BE2C (cell line): ENCODE data around the gene CPNE1.

ENCODE experiments used
- DNase-seq: peaks from one replicate; pipeline ENCODE4 v3.0.0-alpha.2; 2020
- H3K27me3 ChIP-seq: fragments of 250-450 bp; sonication (Bioruptor Pico); 2 replicates; pipeline ENCODE4 v1.5.1; 2020; ENCODE audit warnings: mild to moderate bottlenecking
- H3K36me3 ChIP-seq: fragments of 250-450 bp; sonication (Bioruptor Pico); 2 replicates; pipeline ENCODE4 v1.5.1; 2020; ENCODE audit warnings: mild to moderate bottlenecking
- H3K4me1 ChIP-seq: fragments of 250-450 bp; sonication (Bioruptor Pico); 2 replicates; pipeline ENCODE4 v1.5.1; 2020
- H3K4me3 ChIP-seq: 2 replicates; pipeline ENCODE4 v1.5.1; 2011; ENCODE audit warnings: low read depth, low read length
- H3K9me3 ChIP-seq: fragments of 250-450 bp; sonication (Bioruptor Pico); 2 replicates; pipeline ENCODE4 v1.5.1; 2020
- TF ChIP-seq, protein P1 (sequence below): IDR thresholded peaks from 2 replicates; pipeline ENCODE4 v1.5.1; 2012; ENCODE audit warnings: mild to moderate bottlenecking, low read depth, low read length

Gene CPNE1

DNA sequence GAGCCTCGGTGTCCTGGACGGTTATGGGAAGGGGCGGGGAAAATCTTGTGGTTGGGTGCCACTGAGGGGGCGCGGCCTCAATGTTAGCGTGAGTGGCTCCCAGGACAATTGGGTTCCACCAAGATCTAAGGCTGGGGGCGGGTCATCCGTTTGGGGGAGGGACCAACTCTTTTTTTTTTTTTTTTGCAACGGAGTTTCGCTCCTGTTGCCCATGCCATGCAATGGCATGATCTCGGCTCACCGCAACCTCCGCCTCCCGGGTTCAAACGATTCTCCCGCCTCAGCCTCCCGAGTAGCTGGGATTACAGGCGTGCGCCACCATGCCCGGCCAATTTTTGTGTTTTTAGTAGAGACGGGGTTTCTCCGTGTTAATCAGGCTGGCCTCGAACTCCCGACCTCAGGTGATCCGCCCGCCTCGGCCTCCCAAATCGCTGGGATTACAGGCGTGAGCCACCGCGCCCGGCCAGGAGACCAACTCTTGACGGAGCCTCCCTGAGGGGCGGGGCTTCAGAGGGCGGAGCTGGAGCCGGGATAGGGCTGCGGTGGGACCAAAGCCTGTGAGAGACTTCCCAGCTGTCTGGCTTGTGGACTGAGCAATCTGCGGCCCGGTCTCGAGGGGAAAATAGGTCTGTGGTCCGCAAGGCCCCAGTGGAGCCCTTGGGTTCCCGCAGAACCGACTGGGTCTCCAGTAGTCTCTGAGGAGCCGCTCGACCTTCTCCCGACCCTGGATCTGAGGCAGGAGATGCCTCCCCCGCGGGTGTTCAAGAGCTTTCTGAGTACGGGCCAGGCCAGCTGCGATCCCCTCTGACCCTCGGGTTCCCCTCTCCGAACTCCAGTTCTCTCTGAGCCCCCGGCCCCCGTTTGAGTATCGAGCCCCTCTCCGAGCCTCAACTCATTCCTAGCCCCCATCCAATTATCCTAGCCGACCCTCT is 48.0 kb downstream of the CPNE1 start:
- Histone ChIP-seq H3K4me1 (peaks cover 9% of the 10 kb centered on the region), H3K4me3 (peak overlapping the region; percentile 80), H3K36me3 (no peaks in the 10 kb centered on the region; the same call in 1 of the 2 replicates), H3K9me3 (no peaks in the 10 kb centered on the region), H3K27me3 (no peaks in the 10 kb centered on the region)
- TF ChIP-seq, protein P1, sequence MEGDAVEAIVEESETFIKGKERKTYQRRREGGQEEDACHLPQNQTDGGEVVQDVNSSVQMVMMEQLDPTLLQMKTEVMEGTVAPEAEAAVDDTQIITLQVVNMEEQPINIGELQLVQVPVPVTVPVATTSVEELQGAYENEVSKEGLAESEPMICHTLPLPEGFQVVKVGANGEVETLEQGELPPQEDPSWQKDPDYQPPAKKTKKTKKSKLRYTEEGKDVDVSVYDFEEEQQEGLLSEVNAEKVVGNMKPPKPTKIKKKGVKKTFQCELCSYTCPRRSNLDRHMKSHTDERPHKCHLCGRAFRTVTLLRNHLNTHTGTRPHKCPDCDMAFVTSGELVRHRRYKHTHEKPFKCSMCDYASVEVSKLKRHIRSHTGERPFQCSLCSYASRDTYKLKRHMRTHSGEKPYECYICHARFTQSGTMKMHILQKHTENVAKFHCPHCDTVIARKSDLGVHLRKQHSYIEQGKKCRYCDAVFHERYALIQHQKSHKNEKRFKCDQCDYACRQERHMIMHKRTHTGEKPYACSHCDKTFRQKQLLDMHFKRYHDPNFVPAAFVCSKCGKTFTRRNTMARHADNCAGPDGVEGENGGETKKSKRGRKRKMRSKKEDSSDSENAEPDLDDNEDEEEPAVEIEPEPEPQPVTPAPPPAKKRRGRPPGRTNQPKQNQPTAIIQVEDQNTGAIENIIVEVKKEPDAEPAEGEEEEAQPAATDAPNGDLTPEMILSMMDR = no peak
- DNase-seq = peak; percentile 93

DNA sequence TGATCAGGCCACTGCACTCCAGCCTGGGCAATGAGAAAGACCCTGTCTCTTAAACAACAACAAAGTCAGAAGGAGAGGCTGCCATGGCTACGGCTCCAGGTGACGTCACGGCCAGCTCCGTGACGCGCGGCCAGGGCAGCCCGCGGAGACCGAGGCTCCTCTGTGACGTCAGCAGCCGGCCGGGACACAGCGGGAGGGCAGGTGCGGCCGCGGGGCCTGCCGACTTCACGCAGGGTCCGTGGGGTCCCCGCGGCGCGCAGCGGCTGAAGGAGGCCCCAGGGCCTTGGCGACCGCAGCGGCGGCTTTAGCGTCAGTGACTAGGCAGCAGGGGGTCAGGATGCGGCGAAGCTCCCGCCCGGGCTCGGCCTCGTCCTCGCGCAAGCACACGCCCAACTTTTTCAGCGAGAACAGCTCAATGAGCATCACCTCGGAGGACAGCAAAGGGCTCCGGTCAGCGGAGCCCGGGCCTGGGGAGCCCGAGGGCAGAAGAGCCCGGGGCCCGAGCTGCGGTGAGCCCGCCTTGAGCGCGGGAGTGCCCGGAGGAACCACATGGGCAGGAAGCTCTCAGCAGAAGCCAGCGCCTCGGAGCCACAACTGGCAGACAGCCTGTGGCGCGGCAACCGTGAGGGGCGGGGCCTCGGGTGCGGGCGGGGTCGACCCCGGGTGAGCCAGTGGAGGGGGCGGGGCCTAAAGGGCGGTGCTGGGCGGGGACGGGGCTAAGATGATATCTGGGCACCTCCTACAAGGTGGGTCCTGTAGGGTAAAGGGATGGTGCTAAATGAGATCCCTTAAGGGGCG is 48.8 kb downstream of the CPNE1 start, which contains the start of gene SPAG4:
SPAG4 (plus strand) TSS at position 163 of the 798 bp plus-strand sequence; CDS start at position 338, 175 bp downstream.
- Histone ChIP-seq H3K4me1 (peaks cover 9% of the 10 kb centered on the region), H3K4me3 (peak within 1 kb of the TSS; percentile 80), H3K9me3 (no peaks in the 10 kb centered on the region), H3K27me3 (no peaks in the 10 kb centered on the region), H3K36me3 (no peaks in the 10 kb centered on the region; the same call in 1 of the 2 replicates)
- peak; percentile 100 for DNase-seq
- TF ChIP-seq, protein P1 = no peak

DNA sequence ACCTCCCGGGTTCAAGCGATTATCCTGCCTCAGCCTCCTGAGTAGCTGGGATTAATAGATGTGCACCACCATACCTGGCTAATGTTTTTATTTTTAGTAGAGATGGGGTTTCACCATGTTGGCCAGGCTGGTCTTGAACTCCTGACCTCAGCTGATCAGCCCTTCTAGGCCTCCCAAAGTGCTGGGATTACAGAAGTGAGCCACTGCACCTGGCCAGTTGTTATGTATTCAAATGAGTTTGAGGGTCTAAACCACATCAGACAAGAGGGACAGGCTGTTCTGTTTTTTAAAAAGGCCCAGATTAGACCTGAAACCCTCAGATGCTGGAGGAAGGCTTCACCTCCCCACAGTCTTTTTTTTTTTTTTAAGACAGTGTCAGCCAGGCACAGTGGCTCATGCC is 53.2 kb downstream of the CPNE1 start:
- Histone ChIP-seq H3K27me3 (no peaks in the 10 kb centered on the region), H3K4me1 (no peaks in the 10 kb centered on the region), H3K4me3 (no peak overlapping the region), H3K9me3 (no peaks in the 10 kb centered on the region), H3K36me3 (no peaks in the 10 kb centered on the region)
- TF ChIP-seq, protein P1 = no peak
- no peak for DNase-seq

DNA sequence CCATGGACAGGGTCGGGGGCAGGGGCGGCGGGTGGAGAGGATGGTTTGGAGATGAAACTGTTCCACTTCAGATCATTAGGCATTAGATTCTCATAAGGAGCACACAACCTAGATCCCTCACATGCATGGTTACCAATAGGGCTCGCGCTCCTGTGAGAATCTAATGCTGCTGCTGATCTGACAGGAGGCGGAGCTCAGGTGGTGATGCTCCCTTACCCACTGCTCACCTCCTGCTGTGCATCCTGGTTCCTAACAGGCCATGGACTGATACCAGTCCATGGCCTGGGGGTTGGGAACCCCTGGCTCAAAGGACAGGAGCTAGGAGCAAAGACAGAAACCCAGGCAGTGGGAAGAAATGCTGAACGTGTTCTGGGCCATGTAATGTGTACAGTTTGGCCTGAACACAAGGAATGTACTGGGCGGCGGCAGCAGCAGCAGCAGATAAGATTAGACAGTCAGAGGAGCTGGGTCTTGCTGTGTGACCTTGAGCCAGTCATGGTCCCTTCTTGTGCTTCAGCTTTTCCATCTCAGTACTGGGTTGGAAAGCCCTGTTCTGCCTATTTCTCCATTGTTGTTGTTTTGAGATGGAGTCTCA is 53.8 kb downstream of the CPNE1 start:
- Histone ChIP-seq H3K9me3 (no peaks in the 10 kb centered on the region), H3K27me3 (no peaks in the 10 kb centered on the region), H3K36me3 (no peaks in the 10 kb centered on the region), H3K4me1 (no peaks in the 10 kb centered on the region), H3K4me3 (no peak overlapping the region)
- TF ChIP-seq, protein P1 = no peak
- no peak for DNase-seq

DNA sequence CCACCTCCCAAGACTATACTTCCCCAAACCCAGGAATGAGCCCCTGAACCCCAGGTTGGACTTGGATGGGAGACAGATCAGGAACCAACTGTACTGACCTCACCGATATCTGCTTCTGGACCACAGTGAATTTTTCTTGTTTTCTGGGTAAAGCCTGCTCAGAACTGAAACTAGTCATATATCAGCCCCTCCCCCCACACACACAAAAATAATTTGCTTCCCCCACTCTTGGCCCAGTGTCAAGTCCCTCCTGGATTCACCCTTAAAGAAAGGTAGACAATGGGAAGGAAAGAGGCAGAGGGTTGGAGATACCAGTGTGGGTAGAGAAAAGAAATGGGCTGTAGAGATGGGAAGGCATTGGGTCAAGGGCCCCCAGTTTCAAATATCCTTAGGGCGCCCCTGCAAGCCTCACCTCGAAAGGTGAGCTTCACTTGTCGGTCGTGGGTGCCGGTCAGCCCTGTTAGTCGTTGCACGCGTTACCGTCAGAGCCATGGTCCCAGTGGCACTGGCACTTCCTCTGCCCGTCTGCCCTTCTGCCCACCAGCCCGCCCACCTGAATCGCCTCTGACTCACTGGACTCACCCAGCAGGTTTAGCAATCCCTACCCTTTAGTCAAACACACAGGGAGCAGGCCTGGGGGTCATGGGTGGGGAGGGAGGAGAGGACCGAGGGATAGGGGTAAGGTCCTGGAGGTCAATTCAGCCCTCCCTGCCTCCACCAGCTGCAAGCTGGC is 57.5 kb downstream of the CPNE1 start:
- TF ChIP-seq, protein P1 = no peak
- H3K36me3 ChIP-seq = no peaks in the 10 kb centered on the region
- no peaks in the 10 kb centered on the region for H3K27me3 ChIP-seq
- DNase-seq = no peak
- H3K9me3 ChIP-seq = no peaks in the 10 kb centered on the region
- no peak overlapping the region for H3K4me3 ChIP-seq
- H3K4me1 ChIP-seq = no peaks in the 10 kb centered on the region
